ENCODE measurements around the gene TUBB2B.

GRCh38 chr6:3209114-3210023, 18.1 kb downstream of the TUBB2B start:
- TF ChIP-seq EP300 (IDR thresholded peaks at IDR 0.05; ENCODE audit: borderline replicate concordance), result no peak
- TF ChIP-seq, protein P1, sequence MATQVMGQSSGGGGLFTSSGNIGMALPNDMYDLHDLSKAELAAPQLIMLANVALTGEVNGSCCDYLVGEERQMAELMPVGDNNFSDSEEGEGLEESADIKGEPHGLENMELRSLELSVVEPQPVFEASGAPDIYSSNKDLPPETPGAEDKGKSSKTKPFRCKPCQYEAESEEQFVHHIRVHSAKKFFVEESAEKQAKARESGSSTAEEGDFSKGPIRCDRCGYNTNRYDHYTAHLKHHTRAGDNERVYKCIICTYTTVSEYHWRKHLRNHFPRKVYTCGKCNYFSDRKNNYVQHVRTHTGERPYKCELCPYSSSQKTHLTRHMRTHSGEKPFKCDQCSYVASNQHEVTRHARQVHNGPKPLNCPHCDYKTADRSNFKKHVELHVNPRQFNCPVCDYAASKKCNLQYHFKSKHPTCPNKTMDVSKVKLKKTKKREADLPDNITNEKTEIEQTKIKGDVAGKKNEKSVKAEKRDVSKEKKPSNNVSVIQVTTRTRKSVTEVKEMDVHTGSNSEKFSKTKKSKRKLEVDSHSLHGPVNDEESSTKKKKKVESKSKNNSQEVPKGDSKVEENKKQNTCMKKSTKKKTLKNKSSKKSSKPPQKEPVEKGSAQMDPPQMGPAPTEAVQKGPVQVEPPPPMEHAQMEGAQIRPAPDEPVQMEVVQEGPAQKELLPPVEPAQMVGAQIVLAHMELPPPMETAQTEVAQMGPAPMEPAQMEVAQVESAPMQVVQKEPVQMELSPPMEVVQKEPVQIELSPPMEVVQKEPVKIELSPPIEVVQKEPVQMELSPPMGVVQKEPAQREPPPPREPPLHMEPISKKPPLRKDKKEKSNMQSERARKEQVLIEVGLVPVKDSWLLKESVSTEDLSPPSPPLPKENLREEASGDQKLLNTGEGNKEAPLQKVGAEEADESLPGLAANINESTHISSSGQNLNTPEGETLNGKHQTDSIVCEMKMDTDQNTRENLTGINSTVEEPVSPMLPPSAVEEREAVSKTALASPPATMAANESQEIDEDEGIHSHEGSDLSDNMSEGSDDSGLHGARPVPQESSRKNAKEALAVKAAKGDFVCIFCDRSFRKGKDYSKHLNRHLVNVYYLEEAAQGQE (IDR thresholded peaks at IDR 0.05; ENCODE audit: low read depth), result no peak
- TF ChIP-seq USF1 (IDR thresholded peaks at IDR 0.05), result no peak
- TF ChIP-seq, protein P2, sequence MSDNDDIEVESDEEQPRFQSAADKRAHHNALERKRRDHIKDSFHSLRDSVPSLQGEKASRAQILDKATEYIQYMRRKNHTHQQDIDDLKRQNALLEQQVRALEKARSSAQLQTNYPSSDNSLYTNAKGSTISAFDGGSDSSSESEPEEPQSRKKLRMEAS (IDR thresholded peaks at IDR 0.05), result no peak
- TF ChIP-seq CREB1 (IDR thresholded peaks at IDR 0.05; ENCODE audit: low read depth), result no peak
- TF ChIP-seq FOXM1 (IDR thresholded peaks at IDR 0.05; ENCODE audit: borderline replicate concordance, low read depth), result no peak
- no peak for TF ChIP-seq RAD21 (IDR thresholded peaks at IDR 0.05; ENCODE audit: low read depth)

Measured in Ishikawa (cell line).